Esophagus (tissue), 2 donors: ENCODE measurements around the gene MLC1. TPM values are rescaled to one million over a fixed set of nuclear protein-coding genes. Genes with fewer than 3 reads are reported as not detected.

Experiments
- H3K27ac ChIP-seq, 2 donors: one replicate each; pipeline ENCODE4 v1.5.1; 2013; ENCODE audit warnings: low read depth in 2 of 2, mild to moderate bottlenecking in 2 of 2, inconsistent platforms in 1 of 2, low read length in 1 of 2, moderate library complexity in 1 of 2
- H3K27me3 ChIP-seq, 2 donors: one replicate each; pipeline ENCODE4 v1.6.1; 2013; ENCODE audit warnings: low read length in 2 of 2, control low read depth in 1 of 2, mild to moderate bottlenecking in 1 of 2; ENCODE audit not compliant: insufficient read depth in 2 of 2, control insufficient read depth in 1 of 2
- H3K36me3 ChIP-seq, 2 donors: one replicate each; pipeline ENCODE4 v1.6.1; 2013; ENCODE audit warnings: low read length in 1 of 2; ENCODE audit not compliant: control insufficient read depth in 2 of 2, insufficient read depth in 2 of 2
- H3K4me1 ChIP-seq, 2 donors: one replicate each; pipeline ENCODE4 v1.6.1; 2013; ENCODE audit warnings: low read length in 1 of 2; ENCODE audit not compliant: control insufficient read depth in 2 of 2, insufficient read depth in 2 of 2
- H3K4me3 ChIP-seq, 2 donors: one replicate each; pipeline ENCODE4 v1.5.1; 2013; ENCODE audit warnings: low read length in 2 of 2, mild to moderate bottlenecking in 2 of 2, low read depth in 1 of 2, moderate library complexity in 1 of 2
- H3K9me3 ChIP-seq, 2 donors: one replicate each; pipeline ENCODE4 v1.6.1; 2013; ENCODE audit warnings: mild to moderate bottlenecking in 2 of 2, low read depth in 1 of 2, low read length in 1 of 2, moderate library complexity in 1 of 2; ENCODE audit not compliant: control insufficient read depth in 2 of 2, insufficient read depth in 1 of 2
- WGBS, 2 donors: extraction: QIAGEN DNeasy Blood & Tissue Kit; methylation state at CpG; one replicate each; pipeline ENCODE4 v1.1.7; 2013; 5-methylcytosine and 5-hydroxymethylcytosine counted together
- polyA plus RNA-seq, 2 donors: library from polyadenylated mRNA; stranded (reverse); fragments of 200-250 nt; gene quantifications; one replicate each; pipeline ENCODE4 v1.2.3, GENCODE V29; 2013
- donor health status: healthy with polysubstance abuse.
- donor health status: Bipolar disorder and iron deficiency.

MLC1 gene
- polyA plus RNA-seq, 2 donors = 0.04 to 0.08 TPM

- Histone ChIP-seq H3K4me1 (peaks cover 6 to 12% of the 10 kb centered on the region in 2 donors), H3K36me3 (no peaks in the 10 kb centered on the region), H3K4me3 (no peak overlapping the region), H3K27ac (no peak overlapping the region), H3K9me3 (peaks cover 0 to 13% of the 10 kb centered on the region in 2 donors), H3K27me3 (peaks cover 3 to 9% of the 10 kb centered on the region in 2 donors)
- WGBS, 2 donors = 54 to 60% methylated on average over 11 of the region's 11 CpGs
Measured at GRCh38 chr22:50018608-50019285, 66.5 kb downstream of the MLC1 start.

- WGBS, 2 donors = 88 to 94% methylated on average over 6 of the region's 6 CpGs
- Histone ChIP-seq H3K27me3 (peaks cover 3 to 9% of the 10 kb centered on the region in 2 donors), H3K27ac (no peak overlapping the region)
Measured at GRCh38 chr22:50017701-50018224, 67.5 kb downstream of the MLC1 start.

GRCh38 chr22:50016988-50017700, 68.1 kb downstream of the MLC1 start:
- H3K4me1 ChIP-seq = peaks cover 6 to 12% of the 10 kb centered on the region in 2 donors
- peaks cover 0 to 13% of the 10 kb centered on the region in 2 donors for H3K9me3 ChIP-seq
- H3K27me3 ChIP-seq = peaks cover 3 to 12% of the 10 kb centered on the region in 2 donors
- no peak overlapping the region for H3K4me3 ChIP-seq
- WGBS, 2 donors = 63 to 64% methylated on average over 21 of the region's 21 CpGs
- no peaks in the 10 kb centered on the region for H3K36me3 ChIP-seq
- no peak overlapping the region for H3K27ac ChIP-seq

More at GRCh38 chr22:50017701-50018224, 67.5 kb downstream of the MLC1 start:
- peaks cover 6 to 12% of the 10 kb centered on the region in 2 donors for H3K4me1 ChIP-seq
- H3K36me3 ChIP-seq = no peaks in the 10 kb centered on the region
- H3K4me3 ChIP-seq = no peak overlapping the region
- H3K9me3 ChIP-seq = peaks cover 0 to 13% of the 10 kb centered on the region in 2 donors

GRCh38 chr22:50016308-50016987, 68.8 kb downstream of the MLC1 start:
- WGBS, 2 donors = 79 to 82% methylated on average over 20 of the region's 20 CpGs
- Histone ChIP-seq H3K27ac (no peak overlapping the region), H3K4me3 (no peak overlapping the region), H3K27me3 (peaks cover 3 to 13% of the 10 kb centered on the region in 2 donors), H3K9me3 (peaks cover 0 to 13% of the 10 kb centered on the region in 2 donors), H3K4me1 (peaks cover 6 to 12% of the 10 kb centered on the region in 2 donors), H3K36me3 (no peaks in the 10 kb centered on the region)

GRCh38 chr22:50015451-50016307, 69.5 kb downstream of the MLC1 start:
- 45 to 50% methylated on average over 28 to 30 of the region's 30 CpGs for whole genome bisulfite sequencing, 2 donors
- Histone ChIP-seq H3K4me1 (peaks cover 8 to 12% of the 10 kb centered on the region in 2 donors), H3K27ac (no peak overlapping the region), H3K4me3 (no peak overlapping the region), H3K9me3 (peaks cover 0 to 7% of the 10 kb centered on the region in 2 donors), H3K27me3 (peaks cover 3 to 13% of the 10 kb centered on the region in 2 donors), H3K36me3 (no peaks in the 10 kb centered on the region)

- H3K4me3 ChIP-seq = no peak overlapping the region
- H3K27me3 ChIP-seq = peaks cover 3 to 16% of the 10 kb centered on the region in 2 donors
- no peaks in the 10 kb centered on the region for H3K36me3 ChIP-seq
- H3K4me1 ChIP-seq = peaks cover 11 to 12% of the 10 kb centered on the region in 2 donors
- 3 to 6% methylated on average over 55 to 91 of the region's 91 CpGs for WGBS, 2 donors
- H3K9me3 ChIP-seq = no peaks in the 10 kb centered on the region
- no peak overlapping the region for H3K27ac ChIP-seq
Measured at GRCh38 chr22:50014655-50015401, 70.4 kb downstream of the MLC1 start.

- no peak overlapping the region for H3K4me3 ChIP-seq
- H3K27me3 ChIP-seq = peaks cover 3 to 16% of the 10 kb centered on the region in 2 donors
- H3K36me3 ChIP-seq = no peaks in the 10 kb centered on the region
- no peaks in the 10 kb centered on the region for H3K9me3 ChIP-seq
- no peak overlapping the region for H3K27ac ChIP-seq
- 42 to 57% methylated on average over 16 of the region's 16 CpGs for WGBS, 2 donors
- H3K4me1 ChIP-seq = peaks cover 11 to 12% of the 10 kb centered on the region in 2 donors
Measured at GRCh38 chr22:50014053-50014501, 71.1 kb downstream of the MLC1 start.
